ENCODE data around the gene CSN2.

The CSN2 gene

DNA sequence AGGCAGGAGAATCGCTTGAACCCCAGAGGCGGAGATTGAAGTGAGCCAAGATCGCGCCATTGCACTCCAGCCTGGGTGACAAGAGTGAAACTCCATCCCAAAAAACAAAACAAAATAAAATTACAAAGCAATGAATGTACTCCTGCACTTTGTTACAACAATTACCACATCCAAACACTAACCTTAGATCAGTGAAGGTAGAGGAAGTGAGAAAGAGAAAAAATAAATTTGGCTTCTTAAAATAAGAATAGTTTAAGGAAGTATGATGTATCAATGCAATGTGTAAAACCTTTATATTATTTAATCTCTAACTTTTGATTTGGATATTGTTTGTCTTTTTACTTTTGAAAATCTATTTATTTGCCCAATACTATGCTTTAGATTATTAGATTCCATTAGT lies 56.3 kb downstream of the CSN2 start:
- Histone ChIP-seq H2AFZ (ENCODE audit: low read depth) (no peak overlapping the region), H3K4me1 (ENCODE audit: low read depth, poor library complexity, severe bottlenecking) (no peaks in the 10 kb centered on the region), H3K27me3 (ENCODE audit: insufficient read depth, low read depth) (no peaks in the 10 kb centered on the region), H3K9ac (no peak overlapping the region), H3K36me3 (ENCODE audit: insufficient read depth) (no peaks in the 10 kb centered on the region), H3K4me3 (IDR thresholded peaks at IDR 0.05; ENCODE audit: insufficient read depth, low read depth, low read length) (no peak overlapping the region), H4K20me1 (ENCODE audit: insufficient read depth) (no peaks in the 10 kb centered on the region), H3K79me2 (ENCODE audit: insufficient read depth, low read depth) (no peaks in the 10 kb centered on the region), H3K4me2 (no peak overlapping the region), H3K27ac (no peak overlapping the region)
- TF ChIP-seq, protein P1, sequence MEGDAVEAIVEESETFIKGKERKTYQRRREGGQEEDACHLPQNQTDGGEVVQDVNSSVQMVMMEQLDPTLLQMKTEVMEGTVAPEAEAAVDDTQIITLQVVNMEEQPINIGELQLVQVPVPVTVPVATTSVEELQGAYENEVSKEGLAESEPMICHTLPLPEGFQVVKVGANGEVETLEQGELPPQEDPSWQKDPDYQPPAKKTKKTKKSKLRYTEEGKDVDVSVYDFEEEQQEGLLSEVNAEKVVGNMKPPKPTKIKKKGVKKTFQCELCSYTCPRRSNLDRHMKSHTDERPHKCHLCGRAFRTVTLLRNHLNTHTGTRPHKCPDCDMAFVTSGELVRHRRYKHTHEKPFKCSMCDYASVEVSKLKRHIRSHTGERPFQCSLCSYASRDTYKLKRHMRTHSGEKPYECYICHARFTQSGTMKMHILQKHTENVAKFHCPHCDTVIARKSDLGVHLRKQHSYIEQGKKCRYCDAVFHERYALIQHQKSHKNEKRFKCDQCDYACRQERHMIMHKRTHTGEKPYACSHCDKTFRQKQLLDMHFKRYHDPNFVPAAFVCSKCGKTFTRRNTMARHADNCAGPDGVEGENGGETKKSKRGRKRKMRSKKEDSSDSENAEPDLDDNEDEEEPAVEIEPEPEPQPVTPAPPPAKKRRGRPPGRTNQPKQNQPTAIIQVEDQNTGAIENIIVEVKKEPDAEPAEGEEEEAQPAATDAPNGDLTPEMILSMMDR (conservative IDR thresholded peaks at IDR 0.05; ENCODE audit: low read depth, low read length): no peak

- no peaks in the 10 kb centered on the region for H3K4me1 ChIP-seq (ENCODE audit: low read depth, poor library complexity, severe bottlenecking)
- H3K9ac ChIP-seq: no peak overlapping the region
- no peak overlapping the region for H3K27ac ChIP-seq
- H4K20me1 ChIP-seq (ENCODE audit: insufficient read depth): no peaks in the 10 kb centered on the region
- H3K4me2 ChIP-seq: no peak overlapping the region
- TF ChIP-seq, protein P1 (conservative IDR thresholded peaks at IDR 0.05; ENCODE audit: low read depth, low read length): no peak
- no peak overlapping the region for H2AFZ ChIP-seq (ENCODE audit: low read depth)
- H3K79me2 ChIP-seq (ENCODE audit: insufficient read depth, low read depth): no peaks in the 10 kb centered on the region
- no peaks in the 10 kb centered on the region for H3K36me3 ChIP-seq (ENCODE audit: insufficient read depth)
- no peaks in the 10 kb centered on the region for H3K27me3 ChIP-seq (ENCODE audit: insufficient read depth, low read depth)
- no peak overlapping the region for H3K4me3 ChIP-seq (IDR thresholded peaks at IDR 0.05; ENCODE audit: insufficient read depth, low read depth, low read length)
Observed at GRCh38 chr4:69907151-69907550, 58.4 kb downstream of the CSN2 start.
